H9 (cell line): ENCODE results near the gene CPXM1. TPM values are rescaled to one million over a fixed set of nuclear protein-coding genes. Genes with fewer than 3 reads are reported as not detected.

Source experiments
- DNase-seq: peaks from one replicate; pipeline ENCODE4 v3.0.0-alpha.2; 2017
- H2AFZ ChIP-seq: one replicate; pipeline ENCODE4 v1.6.1; 2013; ENCODE audit warnings: mild to moderate bottlenecking, low read length, control low read depth, moderate library complexity
- H2AK5ac ChIP-seq: 2 replicates; pipeline ENCODE4 v1.6.1; 2013; ENCODE audit warnings: low read length, control low read depth, mixed read lengths; ENCODE audit not compliant: insufficient read length
- H2BK120ac ChIP-seq: one replicate; pipeline ENCODE4 v1.6.1; 2013; ENCODE audit warnings: low read depth, mild to moderate bottlenecking, low read length, control low read depth, inconsistent platforms; ENCODE audit not compliant: poor library complexity, severe bottlenecking
- H2BK12ac ChIP-seq: 2 replicates; pipeline ENCODE4 v1.6.1; 2013; ENCODE audit warnings: low read length, control low read depth, mixed read lengths, low read depth; ENCODE audit not compliant: insufficient read length
- H2BK15ac ChIP-seq: 2 replicates; pipeline ENCODE4 v1.6.1; 2013; ENCODE audit warnings: low read depth, low read length, control low read depth
- H2BK20ac ChIP-seq: one replicate; pipeline ENCODE4 v1.6.1; 2013; ENCODE audit warnings: low read depth, mild to moderate bottlenecking, low read length, control low read depth, inconsistent platforms; ENCODE audit not compliant: poor library complexity, severe bottlenecking
- H2BK5ac ChIP-seq: 2 replicates; pipeline ENCODE4 v1.6.1; 2013; ENCODE audit warnings: low read length, control low read depth, mixed read lengths; ENCODE audit not compliant: insufficient read length
- H3K14ac ChIP-seq: 2 replicates; pipeline ENCODE4 v1.6.1; 2013; ENCODE audit warnings: low read length, control low read depth; ENCODE audit not compliant: insufficient read depth
- H3K18ac ChIP-seq: 2 replicates; pipeline ENCODE4 v1.6.1; 2013; ENCODE audit warnings: low read depth, mild to moderate bottlenecking, mixed read lengths, low read length, control low read depth; ENCODE audit not compliant: insufficient read length
- H3K23ac ChIP-seq: 2 replicates; pipeline ENCODE4 v1.6.1; 2013; ENCODE audit warnings: low read length, control low read depth, mixed read lengths, low read depth; ENCODE audit not compliant: insufficient read length
- H3K23me2 ChIP-seq: 2 replicates; pipeline ENCODE4 v1.6.1; 2013; ENCODE audit warnings: low read depth, mild to moderate bottlenecking, mixed read lengths, low read length, control low read depth; ENCODE audit not compliant: insufficient read length, poor library complexity, severe bottlenecking
- H3K27ac ChIP-seq: 2 replicates; pipeline ENCODE4 v1.5.1; 2013; ENCODE audit warnings: low read length, control low read depth, mixed read lengths, low read depth; ENCODE audit not compliant: insufficient read length
- H3K27me3 ChIP-seq: 2 replicates; pipeline ENCODE4 v1.6.1; 2013; ENCODE audit warnings: low read length, control low read depth, inconsistent platforms; ENCODE audit not compliant: insufficient read depth
- H3K4ac ChIP-seq: 2 replicates; pipeline ENCODE4 v1.6.1; 2013; ENCODE audit warnings: low read depth, mild to moderate bottlenecking, control low read depth, inconsistent platforms, low read length, moderate library complexity
- H3K4me1 ChIP-seq: 2 replicates; pipeline ENCODE4 v1.6.1; 2013; ENCODE audit warnings: low read length, control low read depth, inconsistent platforms; ENCODE audit not compliant: insufficient read depth
- H3K4me2 ChIP-seq: 2 replicates; pipeline ENCODE4 v1.6.1; 2013; ENCODE audit warnings: low read length, control low read depth, mixed read lengths; ENCODE audit not compliant: insufficient read length, insufficient read depth
- H3K56ac ChIP-seq: 2 replicates; pipeline ENCODE4 v1.6.1; 2013; ENCODE audit warnings: low read depth, mild to moderate bottlenecking, mixed read lengths, low read length, control low read depth; ENCODE audit not compliant: insufficient read length
- H3K79me1 ChIP-seq: 2 replicates; pipeline ENCODE4 v1.6.1; 2013; ENCODE audit warnings: low read depth, mild to moderate bottlenecking, moderate library complexity, low read length, control low read depth, inconsistent platforms; ENCODE audit not compliant: insufficient read depth, poor library complexity, severe bottlenecking
- H3K79me2 ChIP-seq: 2 replicates; pipeline ENCODE4 v1.6.1; 2013; ENCODE audit warnings: low read length, control low read depth, inconsistent platforms; ENCODE audit not compliant: insufficient read depth
- H3K9ac ChIP-seq: 2 replicates; pipeline ENCODE4 v1.6.1; 2013; ENCODE audit warnings: low read length, control low read depth, mixed read lengths; ENCODE audit not compliant: insufficient read length; ENCODE audit errors: extremely low read depth
- H3K9me3 ChIP-seq: one replicate; pipeline ENCODE4 v1.6.1; 2013; ENCODE audit warnings: low read depth, low read length, inconsistent platforms; ENCODE audit not compliant: control insufficient read depth
- H3T11ph ChIP-seq: one replicate; pipeline ENCODE4 v1.6.1; 2013; ENCODE audit warnings: mild to moderate bottlenecking, low read length, control low read depth, inconsistent platforms
- H4K20me1 ChIP-seq: one replicate; pipeline ENCODE4 v1.6.1; 2013; ENCODE audit not compliant: control insufficient read depth, insufficient read length, insufficient read depth
- H4K5ac ChIP-seq: 2 replicates; pipeline ENCODE4 v1.6.1; 2013; ENCODE audit warnings: low read depth, mild to moderate bottlenecking, mixed read lengths, low read length, control low read depth; ENCODE audit not compliant: insufficient read length
- H4K8ac ChIP-seq: replicated peaks from 2 replicates; pipeline ENCODE4 v1.6.1; 2013; ENCODE audit warnings: low read length, control low read depth, mixed read lengths, low read depth; ENCODE audit not compliant: insufficient read length
- H4K91ac ChIP-seq: 2 replicates; pipeline ENCODE4 v1.6.1; 2013; ENCODE audit warnings: low read depth, mild to moderate bottlenecking, moderate library complexity, mixed read lengths, low read length, control low read depth; ENCODE audit not compliant: insufficient read length
- H3K27ac Mint-ChIP-seq, 3 experiments: 2 replicates in 2 of 3; 3 replicates in 1 of 3; pipeline ENCODE4 v1.8.0; 2020 to 2021; ENCODE audit warnings: mixed read lengths in 3 of 3, mild to moderate bottlenecking in 1 of 3, moderate library complexity in 1 of 3
- H3K27me3 Mint-ChIP-seq: 2 replicates; pipeline ENCODE4 v1.8.0; 2021; ENCODE audit warnings: low read depth, mild to moderate bottlenecking, moderate library complexity, mixed read lengths
- H3K36me3 Mint-ChIP-seq, 3 experiments: 2 replicates in 2 of 3; 3 replicates in 1 of 3; pipeline ENCODE4 v1.8.0; 2020 to 2021; ENCODE audit warnings: low read depth in 3 of 3, mixed read lengths in 3 of 3; ENCODE audit not compliant: insufficient read depth in 1 of 3
- H3K4me1 Mint-ChIP-seq, 2 experiments: 2 replicates each; pipeline ENCODE4 v1.8.0; 2020; ENCODE audit warnings: mixed read lengths in 2 of 2
- H3K4me3 Mint-ChIP-seq, 2 experiments: 2 replicates in 1 of 2; 3 replicates in 1 of 2; pipeline ENCODE4 v1.8.0; 2020 to 2021; ENCODE audit warnings: mild to moderate bottlenecking in 2 of 2, mixed read lengths in 2 of 2, moderate library complexity in 1 of 2
- H3K9me3 Mint-ChIP-seq, 2 experiments: 2 replicates in 1 of 2; 3 replicates in 1 of 2; pipeline ENCODE4 v1.8.0; 2020; ENCODE audit warnings: mild to moderate bottlenecking in 2 of 2, mixed read lengths in 2 of 2, moderate library complexity in 1 of 2
- CTCF ChIP-seq: fragments of 200-600 bp; sonication (generic); conservative IDR thresholded peaks from 3 replicates; pipeline ENCODE4 v1.8.0; 2021; ENCODE audit warnings: antibody characterized with exemption, mild to moderate bottlenecking
- WGBS: extraction: QIAGEN DNeasy Blood & Tissue Kit; methylation state at CpG from one replicate; pipeline ENCODE4 v1.1.7; 2013; ENCODE audit warnings: missing lambda C conversion rate, low lambda C conversion rate, mixed read lengths; ENCODE audit not compliant: insufficient read length; ENCODE audit errors: extremely low coverage; 5-methylcytosine and 5-hydroxymethylcytosine counted together
- total RNA-seq: library from RNA; stranded (reverse); gene quantifications from 2 replicates; pipeline ENCODE4 v1.2.1, GENCODE V29; 2021

Gene CPXM1
- total RNA-seq, 1 experiment from 2014 or later: 69.0 TPM

GRCh38 chr20:2820084-2820895, 19.9 kb upstream of the CPXM1 start:
- no peak overlapping the region for H2BK120ac ChIP-seq
- no peaks in the 10 kb centered on the region for H3K9me3 ChIP-seq
- no peak overlapping the region for H3K27ac ChIP-seq
- H3K4me1 ChIP-seq: no peaks in the 10 kb centered on the region
- peak overlapping the region; percentile 67; the same call in 1 of the 2 replicates for H3K14ac ChIP-seq
- Mint-ChIP-seq H3K27ac (0 out of 7 replicates have a peak overlapping the region, but pooled peaks of 1 of the 3 experiments have one; percentile 28), H3K4me3 (peak overlapping the region; percentile 7 to 35; a peak in 3 of 5 replicates), H3K36me3 (no peaks in the 10 kb centered on the region; a peak in 1 of 7 replicates), H3K27me3 (peaks cover 26% of the 10 kb centered on the region), H3K4me1 (peaks cover 18% of the 10 kb centered on the region in 2 experiments), H3K9me3 (0 out of 5 replicates have a peak, but pooled peaks cover 0 to 2% of the 10 kb centered on the region in 2 experiments)
- H3K4me2 ChIP-seq: peak overlapping the region; percentile 29
- no peak overlapping the region for H4K8ac ChIP-seq
- peaks cover 9% of the 10 kb centered on the region; the same call in 1 of the 2 replicates for H3K27me3 ChIP-seq
- peak; percentile 68 for DNase-seq
- H2BK15ac ChIP-seq: no peak overlapping the region
- H3K79me2 ChIP-seq: no peaks in the 10 kb centered on the region
- no peaks in the 10 kb centered on the region for H4K20me1 ChIP-seq
- H4K91ac ChIP-seq: no peak overlapping the region
- no peak for TF ChIP-seq CTCF
- H3K56ac ChIP-seq: no peak overlapping the region
- no peak overlapping the region for H4K5ac ChIP-seq
- peaks cover 6% of the 10 kb centered on the region for H3K23me2 ChIP-seq
- H3K18ac ChIP-seq: peak overlapping the region; percentile 78
- no peak overlapping the region for H3K4ac ChIP-seq
- WGBS: no CpG with 5 or more reads among the region's 32 CpGs
- no peak overlapping the region for H3K9ac ChIP-seq
- H2BK5ac ChIP-seq: no peak overlapping the region
- no peak overlapping the region for H3K23ac ChIP-seq
- H3T11ph ChIP-seq: no peak overlapping the region
- H3K79me1 ChIP-seq: no peaks in the 10 kb centered on the region
- H2BK12ac ChIP-seq: no peak overlapping the region
- no peak overlapping the region for H2BK20ac ChIP-seq
- no peak overlapping the region for H2AK5ac ChIP-seq
- H2AFZ ChIP-seq: peak overlapping the region; percentile 34
